Activated T-cell treated with anti-CD3 and anti-CD28 coated beads, Interleukin-2, amount 50 U/mL, for 72 hours (primary cell): ENCODE data around the gene MRPL46. TPM values are rescaled to one million over a fixed set of nuclear protein-coding genes. Genes with fewer than 3 reads are reported as not detected.

Experiments
- ATAC-seq, 2 donors: fragments of 150-1000 bp; cut with Tn5 transposase; replicated peaks in 1 of 2; 2 replicates each; pipeline ENCODE4 v1.10.0; 2021; ENCODE audit warnings: moderate library complexity in 2 of 2, mild to moderate bottlenecking in 1 of 2
- DNase-seq, 2 donors: peaks; one replicate each; pipeline ENCODE4 v3.0.0; 2021 to 2022; ENCODE audit warnings: mixed read lengths in 1 of 2
- H3K27ac Mint-ChIP-seq: one replicate; pipeline ENCODE4 v1.8.0; 2022; ENCODE audit warnings: mild to moderate bottlenecking, moderate library complexity, mixed read lengths
- H3K27me3 Mint-ChIP-seq: one replicate; pipeline ENCODE4 v1.8.0; 2022; ENCODE audit warnings: low read depth, mixed read lengths
- H3K36me3 Mint-ChIP-seq, 2 donors: one replicate each; pipeline ENCODE4 v1.8.0; 2022; ENCODE audit warnings: mixed read lengths in 2 of 2, mild to moderate bottlenecking in 1 of 2; ENCODE audit not compliant: insufficient read depth in 2 of 2
- H3K4me1 Mint-ChIP-seq: one replicate; pipeline ENCODE4 v1.8.0; 2022; ENCODE audit warnings: low read depth, mixed read lengths
- H3K4me3 Mint-ChIP-seq, 2 donors: one replicate each; pipeline ENCODE4 v1.8.0; 2022; ENCODE audit warnings: mild to moderate bottlenecking in 2 of 2, mixed read lengths in 2 of 2, moderate library complexity in 2 of 2
- H3K9me3 Mint-ChIP-seq, 2 donors: one replicate each; pipeline ENCODE4 v1.8.0; 2022; ENCODE audit warnings: mixed read lengths in 2 of 2
- total RNA-seq, 2 donors: library from RNA; stranded (reverse); gene quantifications; one replicate each; pipeline ENCODE4 v1.2.3, GENCODE V29; 2022

MRPL46 gene
- total RNA-seq, 2 donors from 2014 or later = 35.8 to 36.7 TPM

- H3K4me3 Mint-ChIP-seq = no peak overlapping the region
- no peak for ATAC-seq
- H3K36me3 Mint-ChIP-seq = no peaks in the 10 kb centered on the region
- peaks cover 47% of the 10 kb centered on the region for H3K27me3 Mint-ChIP-seq
- no peak overlapping the region for H3K27ac Mint-ChIP-seq
- H3K9me3 Mint-ChIP-seq = no peaks in the 10 kb centered on the region
- H3K4me1 Mint-ChIP-seq = no peaks in the 10 kb centered on the region
- DNase-seq = no peak
Observed at GRCh38 chr15:88428805-88429605, 38.2 kb downstream of the MRPL46 start.

GRCh38 chr15:88428053-88428452, 39.1 kb downstream of the MRPL46 start:
- H3K4me1 Mint-ChIP-seq = no peaks in the 10 kb centered on the region
- ATAC-seq = no peak

GRCh38 chr15:88426304-88426703, 40.9 kb downstream of the MRPL46 start:
- Mint-ChIP-seq H3K4me1 (no peaks in the 10 kb centered on the region), H3K27me3 (peaks cover 54% of the 10 kb centered on the region), H3K36me3 (no peaks in the 10 kb centered on the region), H3K9me3 (no peaks in the 10 kb centered on the region), H3K27ac (no peak overlapping the region), H3K4me3 (no peak overlapping the region)
- DNase-seq = no peak
- ATAC-seq = peak in 1 of 2 donors; percentile 41

More at GRCh38 chr15:88428053-88428452, 39.1 kb downstream of the MRPL46 start:
- Mint-ChIP-seq H3K36me3 (no peaks in the 10 kb centered on the region), H3K27ac (no peak overlapping the region), H3K27me3 (peaks cover 54% of the 10 kb centered on the region), H3K9me3 (no peaks in the 10 kb centered on the region), H3K4me3 (no peak overlapping the region)
- DNase-seq = no peak

GRCh38 chr15:88423331-88423730, 43.9 kb downstream of the MRPL46 start:
- H3K36me3 Mint-ChIP-seq = peaks cover 2% of the 10 kb centered on the region in 2 donors
- H3K27me3 Mint-ChIP-seq = peaks cover 50% of the 10 kb centered on the region
- H3K4me3 Mint-ChIP-seq = no peak overlapping the region
- H3K27ac Mint-ChIP-seq = no peak overlapping the region
- peaks cover 26% of the 10 kb centered on the region for H3K4me1 Mint-ChIP-seq
- ATAC-seq (no peak), DNase-seq (no peak)
- peaks cover 2 to 4% of the 10 kb centered on the region in 2 donors for H3K9me3 Mint-ChIP-seq

- Mint-ChIP-seq H3K4me1 (peaks cover 27% of the 10 kb centered on the region), H3K36me3 (peaks cover 2% of the 10 kb centered on the region in 2 donors), H3K4me3 (peak overlapping the region in 1 of 2 donors; percentile 30), H3K27me3 (peaks cover 39% of the 10 kb centered on the region), H3K27ac (peak overlapping the region; percentile 40), H3K9me3 (peaks cover 2 to 4% of the 10 kb centered on the region in 2 donors)
- DNase-seq (peak; percentile 32 to 64), ATAC-seq (peak; percentile 99)
Observed at GRCh38 chr15:88419830-88420229, 47.4 kb downstream of the MRPL46 start.

Other genes starting within 250 kb of the MRPL46 start
- 1 to 10 TPM; 4.2 to 8.9 TPM for gene NTRK3, start 210.6 kb downstream of the MRPL46 start, total RNA-seq
- 10 to 100 TPM; 66.6 to 66.9 TPM for gene MRPS11, start 320 bp upstream of the MRPL46 start, total RNA-seq
- gene DET1, start 79.3 kb upstream of the MRPL46 start, total RNA-seq = 1 to 10 TPM; 2.0 to 3.4 TPM
- gene AEN, start 154.0 kb upstream of the MRPL46 start, total RNA-seq = 100 to 1,000 TPM in 1 of 2 donors, 10 to 100 TPM in 1; 99.4 to 155 TPM
- gene ISG20, start 171.6 kb upstream of the MRPL46 start, total RNA-seq = 100 to 1,000 TPM; 102 to 215 TPM